Panc1 (cell line): ENCODE results near the gene TRABD2A. TPM values are rescaled to one million over a fixed set of nuclear protein-coding genes. Genes with fewer than 3 reads are reported as not detected.

Experiments used
- ATAC-seq: fragments of 200-7000 bp; cut with Tn5 transposase; 2 replicates; pipeline ENCODE4 v1.9.1; 2020; ENCODE audit warnings: mild to moderate bottlenecking, moderate library complexity
- BruUV-seq: library from RNA; stranded (reverse); fragments of 400-500 nt; replicated peaks from 2 replicates; lab custom pipeline; 2021; lab: Mats Ljungman, UMichigan
- CTCF ChIA-PET: fragments of 300-600 bp; sonication (Branson Sonifier 250); formaldehyde crosslinking; loops from one replicate; lab custom pipeline; 2022; ENCODE audit warnings: antibody characterized with exemption; lab: Charles Lee
- POLR2A ChIA-PET: fragments of 300-600 bp; sonication (Branson Sonifier 250); formaldehyde crosslinking; loops from one replicate; lab custom pipeline; 2022; ENCODE audit warnings: antibody characterized with exemption; lab: Charles Lee
- DNase-seq: peaks from one replicate; pipeline ENCODE4 v3.0.0-alpha.2; 2010; ENCODE audit warnings: low read depth, low spot score
- H3K27ac ChIP-seq: 2 replicates; pipeline ENCODE4 v1.5.1; 2011; ENCODE audit warnings: mild to moderate bottlenecking, low read length, inconsistent platforms
- H3K27me3 ChIP-seq: fragments of 200-500 bp; sonication (Bioruptor generic); 2 replicates; pipeline ENCODE4 v1.6.0; 2014; ENCODE audit warnings: low read length, inconsistent platforms; ENCODE audit not compliant: control insufficient read depth, insufficient read depth
- H3K36me3 ChIP-seq: fragments of 200-500 bp; sonication (Bioruptor generic); 2 replicates; pipeline ENCODE4 v1.5.1; 2014; ENCODE audit warnings: inconsistent platforms, mild to moderate bottlenecking, low read length, moderate library complexity; ENCODE audit not compliant: control insufficient read depth, insufficient read depth
- H3K4me1 ChIP-seq: 2 replicates; pipeline ENCODE4 v1.5.1; 2011; ENCODE audit warnings: inconsistent platforms, mild to moderate bottlenecking, low read length, moderate library complexity; ENCODE audit not compliant: control insufficient read depth, insufficient read depth
- H3K4me3 ChIP-seq, 2 experiments: 2 replicates each; pipeline ENCODE4 v1.5.1; 2011 to 2012; ENCODE audit warnings: low read depth in 2 of 2, low read length in 2 of 2, mild to moderate bottlenecking in 2 of 2, inconsistent platforms in 1 of 2, moderate library complexity in 1 of 2
- H3K9me3 ChIP-seq: fragments of 200-500 bp; sonication (Bioruptor generic); 2 replicates; pipeline ENCODE4 v1.5.1; 2014; ENCODE audit warnings: low read depth, mild to moderate bottlenecking, inconsistent platforms, low read length, moderate library complexity; ENCODE audit not compliant: control insufficient read depth, insufficient read depth
- POLR2AphosphoS5 ChIP-seq: IDR thresholded peaks from 2 replicates; pipeline ENCODE4 v1.6.1; 2012; ENCODE audit warnings: mild to moderate bottlenecking, low read depth, low read length, moderate library complexity
- SIN3A ChIP-seq: IDR thresholded peaks from 2 replicates; pipeline ENCODE4 v1.6.1; 2012; ENCODE audit warnings: low read depth, mild to moderate bottlenecking, low read length, moderate library complexity, borderline replicate concordance; ENCODE audit not compliant: insufficient read depth
- TCF7L2 ChIP-seq: IDR thresholded peaks from 2 replicates; pipeline ENCODE4 v1.6.1; 2011; ENCODE audit warnings: mild to moderate bottlenecking, low read depth, low read length, inconsistent platforms
- in situ Hi-C: cut with HindIII; loops from 2 replicates; pipeline ENCODE4 v1.10.0; 2016; ENCODE audit warnings: low sequenced_read_pairs, low pct_unique_long_range_greater_than_20kb
- intact Hi-C: fragments of 100-400 bp; cut with micrococcal nuclease; formaldehyde crosslinking; loops from one replicate; pipeline ENCODE4 v1.10.0; 2022; ENCODE audit not compliant: unreplicated experiment
- total RNA-seq: library from RNA; stranded (reverse); gene quantifications from one replicate; pipeline ENCODE4 v1.2.1, GENCODE V29; 2021; ENCODE audit not compliant: unreplicated experiment
- TF ChIP-seq, protein P1 (sequence below), 2 experiments: IDR thresholded peaks; 2 replicates each; pipeline ENCODE4 v1.6.1; 2011 to 2012; ENCODE audit warnings: low read depth in 2 of 2, control low read depth in 1 of 2, low read length in 1 of 2, mild to moderate bottlenecking in 1 of 2, moderate library complexity in 1 of 2; ENCODE audit not compliant: insufficient read depth in 1 of 2
- TF ChIP-seq, protein P2 (sequence below): fragments of 450-650 bp; IDR thresholded peaks from 2 replicates; pipeline ENCODE4 v1.5.1; 2017; ENCODE audit warnings: mild to moderate bottlenecking

The TRABD2A gene
- total RNA-seq, 1 experiment from 2014 or later, result 1.7 TPM

DNA sequence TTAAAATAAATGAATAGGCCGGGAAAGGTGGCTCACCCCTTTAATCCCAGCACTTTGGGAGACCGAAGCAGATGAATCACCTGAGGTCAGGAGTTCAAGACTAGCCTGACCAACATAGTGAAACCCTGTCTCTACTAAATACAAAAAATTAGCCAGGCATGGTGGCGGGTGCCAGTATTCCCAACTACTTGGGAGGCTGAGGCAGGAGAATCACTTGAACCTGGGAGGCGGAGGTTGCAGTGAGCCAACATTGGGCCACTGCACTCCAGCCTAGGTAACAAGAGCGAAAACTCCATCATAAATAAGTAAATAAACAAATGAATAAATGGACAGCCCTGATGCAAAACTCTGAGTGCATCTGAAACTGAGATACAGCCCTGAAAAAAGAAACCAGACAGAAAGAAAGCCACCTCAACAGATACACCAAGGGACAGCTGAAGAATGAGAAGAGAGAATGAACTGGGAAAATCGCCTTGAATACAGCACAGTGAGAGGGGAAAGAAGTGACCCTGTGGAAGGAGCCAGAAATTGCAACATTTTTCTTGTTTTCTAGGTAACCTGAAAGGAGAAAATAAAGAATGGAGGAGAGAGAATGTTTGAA, 64.4 kb downstream of the TRABD2A start:
- no peaks in the 10 kb centered on the region for H3K4me1 ChIP-seq
- no peak overlapping the region for H3K4me3 ChIP-seq
- ChIA-PET POLR2A (no interaction called here), CTCF (no interaction called here)
- DNase-seq (no peak), ATAC-seq (no peak)
- no peaks in the 10 kb centered on the region for H3K36me3 ChIP-seq
- in situ Hi-C loops, result no loop called here
- no peaks in the 10 kb centered on the region for H3K9me3 ChIP-seq
- TF ChIP-seq, protein P1, sequence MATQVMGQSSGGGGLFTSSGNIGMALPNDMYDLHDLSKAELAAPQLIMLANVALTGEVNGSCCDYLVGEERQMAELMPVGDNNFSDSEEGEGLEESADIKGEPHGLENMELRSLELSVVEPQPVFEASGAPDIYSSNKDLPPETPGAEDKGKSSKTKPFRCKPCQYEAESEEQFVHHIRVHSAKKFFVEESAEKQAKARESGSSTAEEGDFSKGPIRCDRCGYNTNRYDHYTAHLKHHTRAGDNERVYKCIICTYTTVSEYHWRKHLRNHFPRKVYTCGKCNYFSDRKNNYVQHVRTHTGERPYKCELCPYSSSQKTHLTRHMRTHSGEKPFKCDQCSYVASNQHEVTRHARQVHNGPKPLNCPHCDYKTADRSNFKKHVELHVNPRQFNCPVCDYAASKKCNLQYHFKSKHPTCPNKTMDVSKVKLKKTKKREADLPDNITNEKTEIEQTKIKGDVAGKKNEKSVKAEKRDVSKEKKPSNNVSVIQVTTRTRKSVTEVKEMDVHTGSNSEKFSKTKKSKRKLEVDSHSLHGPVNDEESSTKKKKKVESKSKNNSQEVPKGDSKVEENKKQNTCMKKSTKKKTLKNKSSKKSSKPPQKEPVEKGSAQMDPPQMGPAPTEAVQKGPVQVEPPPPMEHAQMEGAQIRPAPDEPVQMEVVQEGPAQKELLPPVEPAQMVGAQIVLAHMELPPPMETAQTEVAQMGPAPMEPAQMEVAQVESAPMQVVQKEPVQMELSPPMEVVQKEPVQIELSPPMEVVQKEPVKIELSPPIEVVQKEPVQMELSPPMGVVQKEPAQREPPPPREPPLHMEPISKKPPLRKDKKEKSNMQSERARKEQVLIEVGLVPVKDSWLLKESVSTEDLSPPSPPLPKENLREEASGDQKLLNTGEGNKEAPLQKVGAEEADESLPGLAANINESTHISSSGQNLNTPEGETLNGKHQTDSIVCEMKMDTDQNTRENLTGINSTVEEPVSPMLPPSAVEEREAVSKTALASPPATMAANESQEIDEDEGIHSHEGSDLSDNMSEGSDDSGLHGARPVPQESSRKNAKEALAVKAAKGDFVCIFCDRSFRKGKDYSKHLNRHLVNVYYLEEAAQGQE (IDR thresholded peaks at IDR 0.05; ENCODE audit: insufficient read depth in 1 of 2, low read depth in 2 of 2, low read length in 1 of 2), result no peak
- TF ChIP-seq SIN3A (no peak), TCF7L2 (no peak), POLR2AphosphoS5 (no peak)
- H3K27ac ChIP-seq, result no peak overlapping the region
- BruUV-seq, result no TSS peak
- H3K27me3 ChIP-seq, result no peaks in the 10 kb centered on the region
- intact Hi-C loops, result no loop called here

DNA sequence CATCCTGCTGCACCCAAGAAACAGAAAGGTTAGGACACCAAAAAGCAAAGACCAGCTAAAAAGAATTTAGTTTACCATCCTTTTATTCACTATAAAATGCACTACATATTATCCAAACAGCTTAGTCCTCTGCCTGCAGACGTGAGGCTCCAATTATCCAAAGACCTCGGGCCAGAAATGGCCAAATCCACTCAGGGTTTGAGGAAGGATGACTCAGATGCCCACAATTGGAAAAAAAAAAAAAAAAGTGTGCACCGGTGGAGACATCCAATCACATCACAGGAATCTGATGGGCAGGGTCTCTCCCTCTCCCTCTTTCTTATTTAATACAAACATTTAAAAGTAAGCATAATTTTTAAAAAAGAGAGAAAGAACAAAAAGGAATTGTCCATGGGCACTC, 65.7 kb downstream of the TRABD2A start:
- POLR2A ChIA-PET, result no interaction called here
- no peak overlapping the region for H3K27ac ChIP-seq
- no peaks in the 10 kb centered on the region for H3K4me1 ChIP-seq
- DNase-seq (no peak), ATAC-seq (no peak)
- TF ChIP-seq, protein P1 (IDR thresholded peaks at IDR 0.05; ENCODE audit: insufficient read depth in 1 of 2, low read depth in 2 of 2, low read length in 1 of 2), result no peak
- TF ChIP-seq, protein P2, sequence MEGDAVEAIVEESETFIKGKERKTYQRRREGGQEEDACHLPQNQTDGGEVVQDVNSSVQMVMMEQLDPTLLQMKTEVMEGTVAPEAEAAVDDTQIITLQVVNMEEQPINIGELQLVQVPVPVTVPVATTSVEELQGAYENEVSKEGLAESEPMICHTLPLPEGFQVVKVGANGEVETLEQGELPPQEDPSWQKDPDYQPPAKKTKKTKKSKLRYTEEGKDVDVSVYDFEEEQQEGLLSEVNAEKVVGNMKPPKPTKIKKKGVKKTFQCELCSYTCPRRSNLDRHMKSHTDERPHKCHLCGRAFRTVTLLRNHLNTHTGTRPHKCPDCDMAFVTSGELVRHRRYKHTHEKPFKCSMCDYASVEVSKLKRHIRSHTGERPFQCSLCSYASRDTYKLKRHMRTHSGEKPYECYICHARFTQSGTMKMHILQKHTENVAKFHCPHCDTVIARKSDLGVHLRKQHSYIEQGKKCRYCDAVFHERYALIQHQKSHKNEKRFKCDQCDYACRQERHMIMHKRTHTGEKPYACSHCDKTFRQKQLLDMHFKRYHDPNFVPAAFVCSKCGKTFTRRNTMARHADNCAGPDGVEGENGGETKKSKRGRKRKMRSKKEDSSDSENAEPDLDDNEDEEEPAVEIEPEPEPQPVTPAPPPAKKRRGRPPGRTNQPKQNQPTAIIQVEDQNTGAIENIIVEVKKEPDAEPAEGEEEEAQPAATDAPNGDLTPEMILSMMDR, result no peak
- no peak for TF ChIP-seq TCF7L2
- TF ChIP-seq POLR2AphosphoS5, result no peak
- TF ChIP-seq SIN3A, result no peak
- no peaks in the 10 kb centered on the region for H3K9me3 ChIP-seq
- intact Hi-C loops, result no loop called here
- in situ Hi-C loops, result no loop called here
- H3K4me3 ChIP-seq, result no peak overlapping the region
- no TSS peak for BruUV-seq
- H3K27me3 ChIP-seq, result no peaks in the 10 kb centered on the region
- CTCF ChIA-PET, result no interaction called here
- H3K36me3 ChIP-seq, result no peaks in the 10 kb centered on the region
